GM21528 (cell line): ENCODE results near the gene GNG12.

Experiments used
- ATAC-seq: cut with Tn5 transposase; IDR thresholded peaks from one replicate; pipeline ENCODE4 v1.9.1; 2021; ENCODE audit warnings: mild to moderate bottlenecking, moderate library complexity; ENCODE audit not compliant: unreplicated experiment, low FRiP score

GNG12 gene

DNA sequence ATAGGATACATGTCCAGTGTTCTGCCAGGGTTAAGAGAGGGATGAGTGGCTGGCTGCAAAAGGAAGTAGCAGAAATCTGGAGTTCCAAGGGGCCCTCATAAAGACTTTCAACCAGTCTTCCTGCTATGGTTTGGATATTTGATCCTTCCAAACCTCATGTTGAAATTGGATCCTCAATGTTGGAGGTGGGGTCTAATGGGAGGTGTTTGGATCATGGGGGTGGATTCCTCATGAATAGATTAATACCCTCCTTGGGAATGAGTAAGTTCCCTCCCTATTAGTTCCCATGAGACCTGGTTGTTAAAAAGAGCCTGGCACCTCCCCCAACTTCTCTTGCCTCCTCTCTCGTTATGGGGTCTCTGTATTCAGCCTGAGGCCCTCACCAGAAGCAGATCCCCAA lies 10.1 kb upstream of the GNG12 start:
- no peak for ATAC-seq

DNA sequence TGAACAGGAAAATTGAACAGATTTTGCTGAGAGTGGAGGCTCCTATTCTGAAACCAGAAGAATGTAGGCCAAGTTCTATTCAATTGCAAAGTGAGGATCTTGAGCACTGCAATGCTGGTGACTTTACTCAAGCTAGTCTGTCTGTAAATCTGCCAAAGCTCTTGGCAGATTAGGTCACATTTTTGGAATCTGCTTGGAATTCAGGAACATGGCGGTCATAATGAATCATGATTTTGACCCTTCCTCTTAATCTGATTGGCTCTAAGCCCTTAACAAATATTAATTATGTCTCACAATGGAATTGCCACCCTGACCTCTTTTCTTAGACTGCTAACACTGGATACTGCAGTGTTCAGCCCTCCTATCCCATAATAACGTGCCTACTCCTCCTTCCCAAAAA lies 7.2 kb upstream of the GNG12 start:
- ATAC-seq: no peak

GRCh38 chr1:67839826-67840225 lies 6.6 kb upstream of the GNG12 start:
- ATAC-seq: no peak

DNA sequence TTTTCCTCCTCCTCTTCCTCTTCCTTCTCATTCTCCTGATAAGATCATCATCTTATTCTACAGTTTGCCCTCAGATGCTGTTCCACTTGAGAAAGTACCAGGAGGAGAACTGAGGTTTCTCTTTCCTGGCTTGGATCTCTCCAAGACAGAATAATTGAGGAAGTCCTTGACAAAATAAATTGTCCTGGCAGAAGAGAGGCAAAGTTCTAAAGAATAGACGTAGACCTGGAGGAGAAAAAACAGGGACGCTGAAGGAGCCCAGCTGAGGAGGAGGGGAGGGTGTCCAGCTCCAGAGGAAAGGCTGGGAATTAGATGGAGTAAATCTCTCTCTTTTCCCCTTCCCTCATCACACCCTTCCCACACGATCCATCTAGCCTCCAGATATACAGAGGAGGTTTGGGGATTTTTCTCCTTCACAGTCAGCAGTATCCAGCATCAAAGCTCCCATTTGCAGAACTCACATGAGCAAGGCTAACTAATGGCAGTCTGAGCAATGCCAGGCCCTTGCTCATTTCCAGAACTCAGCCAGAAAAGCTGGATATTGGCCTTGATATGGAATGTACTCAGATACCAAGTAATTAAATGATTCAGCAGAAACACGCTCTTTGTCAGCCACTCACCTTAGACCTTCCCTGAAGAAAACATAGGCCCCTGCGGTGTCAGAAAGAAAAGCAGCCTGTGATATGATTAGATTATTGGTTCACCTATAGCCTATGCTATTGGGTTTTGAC lies 5.1 kb upstream of the GNG12 start:
- ATAC-seq: no peak

GRCh38 chr1:67836769-67837168 lies 3.5 kb upstream of the GNG12 start:
- no peak for ATAC-seq

DNA sequence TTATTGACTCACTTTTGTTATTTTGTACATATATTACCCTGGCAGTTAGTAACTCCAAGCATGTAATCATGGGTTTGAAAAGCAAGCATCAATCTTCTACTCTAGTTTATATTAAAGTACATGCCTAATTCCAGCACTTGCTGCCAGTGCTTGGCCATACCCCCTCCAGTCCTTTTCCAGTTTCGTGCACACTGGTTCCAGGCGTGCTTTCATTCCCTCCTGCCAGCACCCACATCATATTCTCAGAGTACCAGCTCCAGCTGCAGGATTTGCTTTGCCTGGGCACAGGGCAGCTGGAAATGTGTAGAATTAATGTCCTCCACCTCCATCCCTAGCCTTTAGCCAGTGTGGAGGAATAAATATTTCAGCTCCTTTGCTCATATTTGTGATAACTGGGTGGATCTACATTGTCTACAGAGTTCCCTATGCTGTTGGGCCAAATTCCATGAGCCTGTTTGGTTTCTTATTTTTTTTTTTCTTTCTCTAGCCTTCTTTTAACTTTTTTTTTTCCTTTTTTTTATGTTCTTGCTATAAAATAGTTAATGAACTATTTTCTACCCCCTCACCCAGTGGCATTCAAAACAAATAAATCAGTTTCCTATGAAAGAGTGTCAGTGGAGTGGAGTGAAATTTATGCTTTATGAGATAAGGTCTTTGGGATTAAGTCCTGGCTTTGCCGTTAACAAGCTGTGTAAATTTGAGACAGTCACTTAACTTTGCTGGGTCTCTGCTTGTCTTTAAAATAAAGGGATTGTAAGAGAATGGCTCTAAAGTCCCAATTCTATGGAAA lies 2.6 kb upstream of the GNG12 start:
- ATAC-seq: no peak

- ATAC-seq: no peak
Measured at GRCh38 chr1:67834246-67834877, 1.1 kb upstream of the GNG12 start.

DNA sequence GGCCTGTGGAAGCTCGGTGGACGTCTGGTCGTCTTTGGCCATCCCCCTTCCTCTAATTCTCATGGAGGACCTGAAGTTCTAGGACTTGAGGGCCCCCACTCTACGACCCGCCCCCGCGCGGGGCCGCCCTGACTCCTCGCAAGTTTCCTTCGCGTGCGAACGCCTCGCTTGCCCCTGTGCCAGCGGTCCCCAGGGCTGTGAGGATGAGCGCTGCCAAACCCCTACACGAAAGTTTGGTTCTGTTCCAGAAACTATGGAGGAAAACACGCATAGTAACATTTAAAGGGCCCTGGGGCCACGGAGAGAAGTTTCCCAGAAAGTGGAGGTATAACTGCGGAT lies 304 bp upstream of the GNG12 start:
- no peak for ATAC-seq

DNA sequence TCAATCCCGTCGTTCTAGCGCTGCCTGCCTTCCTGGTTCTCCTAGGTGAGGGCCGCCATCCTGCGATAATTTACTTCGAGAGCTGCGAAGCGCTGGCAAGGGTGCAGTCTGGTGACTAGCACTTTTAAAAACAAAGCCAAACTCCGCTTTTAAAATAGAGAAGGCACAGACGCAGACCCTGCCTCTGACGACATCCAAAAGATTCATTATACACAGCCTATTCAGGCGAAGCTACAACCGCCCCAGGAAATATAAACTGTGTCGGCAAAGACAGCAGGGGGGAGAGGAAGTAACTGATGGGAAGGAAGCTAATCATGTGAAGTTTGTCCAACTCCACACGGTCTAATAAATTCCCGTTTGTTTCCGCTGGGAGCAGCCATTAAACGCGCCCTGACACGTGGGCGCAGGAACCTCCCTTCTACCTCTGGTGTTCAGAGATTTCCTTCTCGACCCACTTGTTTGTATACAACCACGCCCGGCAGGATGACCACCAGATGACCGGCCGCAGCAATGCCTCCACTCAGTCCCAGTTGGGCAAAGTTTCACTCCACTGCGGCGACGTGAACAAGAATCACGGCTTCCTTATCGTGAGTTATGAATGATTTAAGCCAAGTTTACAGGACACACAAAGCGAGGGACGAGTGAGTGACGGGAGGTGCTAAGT lies 1.3 kb downstream of the GNG12 start:
- no peak for ATAC-seq

- no peak for ATAC-seq
Measured at GRCh38 chr1:67830928-67831830, 2.1 kb downstream of the GNG12 start.

GRCh38 chr1:67830226-67830625 lies 3.0 kb downstream of the GNG12 start:
- no peak for ATAC-seq

DNA sequence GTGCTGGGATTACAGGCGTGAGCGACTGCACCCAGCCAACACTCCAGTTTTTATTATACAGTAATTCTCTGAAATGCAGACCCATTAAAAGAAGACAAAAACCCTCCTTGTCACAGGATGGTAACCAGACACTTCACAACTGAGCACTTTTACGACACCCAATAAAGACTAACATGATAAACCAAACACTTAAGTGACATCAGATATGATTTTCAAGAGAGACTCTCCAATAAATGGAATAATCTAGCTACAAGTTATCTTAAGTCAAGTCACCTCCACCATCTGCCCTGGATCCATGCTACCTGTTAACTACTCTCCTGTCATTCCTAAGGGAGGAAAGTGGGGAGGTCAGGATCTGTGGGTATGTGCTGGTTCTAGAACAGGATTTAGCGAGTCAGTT lies 5.6 kb downstream of the GNG12 start:
- no peak for ATAC-seq

GRCh38 chr1:67825591-67825990 lies 7.7 kb downstream of the GNG12 start:
- ATAC-seq: no peak

DNA sequence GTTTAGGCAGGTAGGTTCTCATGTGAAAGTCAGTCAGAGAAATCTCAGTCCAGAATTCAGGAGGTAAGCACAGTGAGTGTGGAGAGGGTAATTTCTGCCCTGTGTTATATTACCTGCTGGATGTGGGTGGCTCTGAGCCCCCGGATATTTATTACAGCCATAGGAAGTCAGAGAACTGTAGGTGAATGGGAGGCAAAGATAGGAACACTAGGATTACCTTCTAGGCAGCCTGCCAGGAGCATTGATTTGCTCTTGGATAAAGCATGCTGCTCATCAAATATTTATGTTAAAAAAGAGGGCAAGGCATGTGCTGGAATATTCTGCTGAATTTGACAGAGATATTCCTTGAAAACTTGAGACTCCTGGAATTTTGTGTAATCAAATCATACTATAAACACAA lies 8.5 kb downstream of the GNG12 start:
- no peak for ATAC-seq

GRCh38 chr1:67823615-67824014 lies 9.7 kb downstream of the GNG12 start:
- ATAC-seq: no peak

DNA sequence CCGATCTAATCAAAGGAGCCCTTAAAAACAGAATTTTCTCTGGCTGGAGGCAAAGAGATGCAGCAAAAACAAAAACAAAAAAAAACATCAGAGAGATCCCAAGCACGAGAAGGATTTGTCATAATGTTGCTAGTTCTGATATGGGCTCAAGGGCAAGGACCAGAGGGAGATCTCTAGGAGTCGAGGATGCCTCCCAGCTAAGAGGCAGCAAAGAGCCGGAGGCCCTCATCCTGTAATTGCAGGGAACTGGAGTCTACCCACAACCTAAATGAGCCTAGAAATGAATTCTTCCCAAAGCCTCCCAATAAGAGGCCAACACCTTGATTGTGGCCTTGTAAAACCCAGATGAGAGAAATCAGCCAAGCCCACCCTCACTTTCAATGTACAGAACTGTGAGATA lies 12.0 kb downstream of the GNG12 start:
- no peak for ATAC-seq

- no peak for ATAC-seq
Measured at GRCh38 chr1:67818725-67819301, 14.5 kb downstream of the GNG12 start.

DNA sequence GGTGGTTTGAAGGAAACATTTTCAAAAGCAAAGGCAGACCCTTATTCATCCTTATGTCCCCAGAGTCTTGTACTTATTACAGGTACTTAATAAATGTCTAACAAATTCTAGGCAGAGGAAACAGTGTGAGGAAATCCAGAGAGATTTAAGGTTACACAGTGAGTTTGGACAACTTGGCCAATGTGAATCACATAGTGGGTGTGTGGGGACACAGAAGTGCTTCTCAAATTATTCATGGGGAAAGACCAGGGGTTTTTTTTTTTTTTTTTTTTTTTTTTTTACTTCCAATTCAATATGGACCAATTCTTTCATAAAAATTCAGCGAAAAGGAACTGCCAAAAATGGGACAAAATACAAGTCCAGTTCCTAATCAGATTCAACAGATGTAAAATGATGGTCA lies 15.1 kb downstream of the GNG12 start:
- ATAC-seq: no peak

DNA sequence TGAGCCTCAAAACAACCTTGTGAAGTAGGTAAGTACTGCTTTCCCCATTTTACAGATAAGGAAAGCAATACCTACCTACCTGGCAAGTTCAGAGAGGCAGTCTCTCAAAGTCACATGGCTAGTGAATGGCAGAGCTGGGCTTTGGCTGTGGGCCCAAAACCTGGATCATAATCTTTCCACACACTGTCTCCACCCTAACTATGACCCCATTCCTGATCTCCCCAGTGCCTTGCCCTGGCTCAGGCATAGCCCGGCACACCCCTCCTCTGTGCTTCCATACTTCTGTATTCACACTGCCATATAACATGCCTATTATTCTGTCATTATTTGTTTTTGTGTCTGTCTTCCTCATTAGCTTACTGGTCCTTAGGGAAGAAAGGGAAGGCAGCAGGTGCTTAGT lies 15.9 kb downstream of the GNG12 start:
- ATAC-seq: no peak

GRCh38 chr1:67816506-67816905 lies 16.8 kb downstream of the GNG12 start:
- ATAC-seq: no peak
